Limb (tissue), 2 donors: ENCODE data around the gene PELI2.

Experiments used
- DNase-seq, 2 donors: peaks; one replicate each; pipeline ENCODE4 v3.0.0-alpha.2; 2016; ENCODE audit errors: extremely low spot score in 2 of 2

PELI2 gene

DNA sequence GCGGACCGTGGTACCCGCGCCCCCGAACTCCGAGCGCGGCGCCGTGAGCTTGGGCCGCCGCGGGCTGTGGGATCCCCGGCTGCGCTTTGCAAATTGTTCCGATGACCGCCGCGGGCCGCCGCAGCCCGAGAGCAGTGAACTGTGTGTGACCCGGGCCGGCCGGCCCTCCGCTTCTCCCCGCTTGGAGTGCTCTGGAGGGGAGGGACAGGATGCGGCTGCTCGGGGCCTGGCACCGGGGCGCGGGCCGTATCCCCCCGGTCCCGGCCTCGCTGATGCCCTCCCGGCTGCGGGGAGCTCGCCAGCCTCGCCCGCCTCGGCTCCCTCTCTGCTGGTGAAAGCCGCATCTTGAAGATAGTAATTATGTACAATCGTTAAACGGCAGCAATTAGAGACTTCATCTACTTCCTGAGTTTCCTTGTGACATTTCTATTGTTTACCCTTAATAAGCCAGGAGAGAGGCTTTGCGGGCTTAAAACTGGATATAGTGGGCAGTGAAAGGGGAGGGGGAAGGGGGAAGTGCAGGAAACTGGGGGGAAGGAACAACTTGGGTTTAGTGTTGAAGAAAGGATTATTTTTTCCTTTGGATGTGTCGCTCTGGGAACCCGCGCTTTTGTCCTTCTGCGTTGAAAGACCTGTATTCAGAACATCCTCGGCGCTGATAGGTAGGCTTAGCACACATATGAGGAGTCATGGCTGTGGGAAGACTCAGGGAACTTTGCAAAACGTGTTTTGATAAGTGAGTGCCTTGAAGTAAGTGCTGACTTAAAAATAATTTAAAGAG is 1.2 kb downstream of the PELI2 start:
- DNase-seq, result peak in 1 of 2 donors; percentile 74

- DNase-seq, result no peak
Observed at GRCh38 chr14:56120091-56120691, 2.0 kb downstream of the PELI2 start.

DNA sequence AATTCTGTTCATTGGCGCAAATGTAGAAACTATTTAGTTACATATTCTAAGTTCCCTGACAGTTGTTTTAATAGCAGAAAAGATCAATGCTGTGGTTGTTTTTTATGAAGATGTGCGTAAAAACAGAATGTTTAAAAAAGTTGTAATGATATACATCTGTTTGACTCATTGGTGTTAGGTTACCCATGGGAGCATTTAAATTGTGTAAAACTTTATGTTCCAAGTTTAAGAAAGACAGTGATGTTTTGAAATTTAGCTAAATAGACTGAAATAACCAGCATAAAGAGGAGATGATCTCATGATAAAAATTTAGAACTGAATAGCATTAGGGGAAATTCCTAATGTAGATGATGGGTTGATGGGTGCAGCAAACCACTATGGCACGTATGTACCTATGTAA is 3.6 kb downstream of the PELI2 start:
- DNase-seq, result no peak

DNA sequence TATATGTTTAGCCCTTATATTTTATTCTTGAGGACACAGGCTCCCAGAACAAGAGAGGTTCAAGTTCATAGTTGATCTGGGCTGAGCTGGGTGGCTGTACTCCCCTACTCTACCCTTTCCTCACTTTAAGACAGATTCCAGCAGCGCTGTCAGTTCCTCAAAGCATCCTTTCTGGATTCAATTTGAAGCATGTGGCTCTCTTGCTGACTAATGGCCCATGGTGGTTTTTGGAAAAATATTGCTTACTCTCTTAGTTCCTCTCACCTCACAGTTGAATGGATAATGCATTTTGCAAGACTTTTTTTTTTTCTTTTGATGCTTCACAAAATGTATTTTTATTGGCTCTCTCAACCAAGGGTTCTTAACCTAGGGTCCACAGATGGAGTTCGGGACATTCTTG is 4.1 kb downstream of the PELI2 start:
- DNase-seq, result no peak

- no peak for DNase-seq
Observed at GRCh38 chr14:56124327-56124726, 6.1 kb downstream of the PELI2 start.

GRCh38 chr14:56125772-56126636 is 7.8 kb downstream of the PELI2 start:
- no peak for DNase-seq

DNA sequence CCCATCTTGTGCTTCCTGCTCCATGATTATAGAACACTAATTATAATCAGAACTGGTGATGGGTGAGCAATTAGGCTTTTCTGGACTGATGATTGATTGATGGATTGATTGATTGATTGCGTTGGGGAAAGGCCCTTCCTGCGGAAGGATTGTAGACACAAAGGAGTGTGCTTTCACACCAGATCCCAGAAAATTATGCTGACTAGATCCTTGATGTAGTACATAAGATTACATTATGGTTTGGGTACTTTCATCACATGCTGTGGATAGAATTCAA is 8.4 kb downstream of the PELI2 start:
- no peak for DNase-seq

DNA sequence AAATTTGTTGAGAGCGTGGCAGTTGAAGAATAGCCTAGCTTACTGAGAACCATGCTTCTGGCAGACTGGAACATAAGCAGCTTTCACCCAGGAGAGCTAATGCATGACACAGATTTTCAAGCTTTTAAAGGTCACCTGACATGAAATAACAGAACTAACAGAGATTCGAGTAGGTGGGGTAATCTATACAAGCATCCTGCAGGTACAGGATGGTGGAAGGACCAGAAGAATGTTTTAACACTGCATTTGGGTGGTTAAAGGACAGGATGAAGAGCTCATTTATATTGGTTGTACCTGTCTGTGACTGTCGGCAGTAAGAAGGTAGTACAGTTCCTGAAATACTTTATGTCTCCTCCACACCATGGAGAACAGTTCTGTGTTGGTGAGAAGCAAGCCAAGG is 8.9 kb downstream of the PELI2 start:
- DNase-seq, result no peak

DNA sequence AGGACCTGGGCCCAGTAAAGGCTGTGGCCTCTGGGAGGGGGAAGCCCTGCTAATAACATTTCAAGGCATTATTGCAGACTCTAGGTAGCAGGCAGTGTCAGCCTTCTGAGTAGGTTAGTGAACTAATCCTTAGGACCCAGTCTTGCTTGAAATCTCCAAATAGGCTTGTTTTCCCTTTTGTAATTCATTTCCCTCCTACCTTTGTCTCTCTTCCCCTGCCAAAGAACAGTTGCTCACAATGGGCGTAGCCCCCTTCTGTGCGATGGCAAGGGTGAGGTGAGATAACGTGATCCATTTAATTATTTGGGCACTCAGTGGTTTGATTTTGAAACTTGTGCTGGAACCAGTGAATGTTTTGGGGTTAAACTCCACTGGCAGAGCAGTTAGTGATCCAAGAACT is 10.9 kb downstream of the PELI2 start:
- no peak for DNase-seq

DNA sequence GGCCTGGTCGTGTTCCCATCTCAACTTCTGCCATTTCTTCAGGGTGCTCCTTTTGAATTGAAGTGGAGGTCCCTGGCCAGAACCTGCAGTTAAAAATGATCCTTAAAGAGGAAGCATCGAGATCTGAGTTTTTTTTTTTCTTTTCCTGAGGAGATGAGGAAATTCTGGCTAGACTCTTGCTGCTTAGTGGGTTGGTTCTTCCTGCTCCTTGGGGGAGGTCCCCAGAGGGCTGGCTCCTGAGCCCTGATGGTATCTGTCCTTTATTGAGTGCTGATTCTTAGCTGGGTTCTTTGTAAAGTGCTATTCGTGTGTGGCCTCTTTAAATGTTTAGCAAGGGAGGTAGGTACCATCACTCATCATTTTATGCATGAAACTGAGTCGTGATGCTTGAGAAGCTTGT is 11.7 kb downstream of the PELI2 start:
- DNase-seq, result no peak

DNA sequence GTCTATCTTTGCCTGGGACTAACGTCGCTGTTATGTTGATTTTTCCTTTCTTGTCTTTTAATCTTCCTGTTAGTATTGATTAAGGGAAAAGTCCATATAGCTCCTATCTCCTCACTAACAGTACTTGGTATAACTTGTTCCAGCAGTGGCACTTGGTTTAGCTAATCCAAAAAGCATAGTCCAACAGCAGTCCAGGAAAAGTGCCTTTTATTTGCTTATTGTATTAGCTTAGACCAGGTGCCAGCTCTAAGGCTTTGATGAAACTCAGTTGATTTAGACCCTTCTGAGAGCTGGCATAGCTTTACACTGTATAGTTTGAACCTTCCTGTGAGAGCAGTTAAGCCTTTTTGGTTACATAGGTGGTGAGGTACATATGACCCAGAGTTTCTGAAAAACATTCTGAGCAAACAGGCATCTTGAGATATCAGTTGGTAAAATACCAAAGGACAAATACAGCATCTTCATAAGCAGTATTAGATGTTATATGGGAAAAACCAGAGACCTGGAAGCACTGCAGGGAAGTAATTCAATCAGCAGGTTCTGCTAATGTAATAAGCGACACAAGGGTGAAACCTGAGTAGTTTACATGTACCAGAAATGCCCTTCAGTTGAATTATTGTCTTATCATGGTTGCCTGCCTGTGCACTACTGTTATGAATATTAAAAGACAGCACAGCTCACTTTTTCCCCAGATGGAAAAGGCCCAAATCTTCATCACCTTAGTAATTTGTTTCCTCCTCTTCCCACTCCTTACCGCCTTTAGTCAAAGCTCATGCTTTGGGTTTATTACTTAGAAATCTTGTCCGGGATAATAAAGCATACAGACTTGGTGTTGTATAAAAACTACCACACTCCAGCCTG is 13.0 kb downstream of the PELI2 start:
- DNase-seq, result no peak

- DNase-seq, result no peak
Observed at GRCh38 chr14:56131865-56132833, 13.9 kb downstream of the PELI2 start.

- DNase-seq, result no peak
Observed at GRCh38 chr14:56133547-56133946, 15.3 kb downstream of the PELI2 start.

GRCh38 chr14:56135001-56135400 is 16.8 kb downstream of the PELI2 start:
- no peak for DNase-seq

- no peak for DNase-seq
Observed at GRCh38 chr14:56135668-56136067, 17.5 kb downstream of the PELI2 start.

GRCh38 chr14:56136571-56137452 is 18.6 kb downstream of the PELI2 start:
- no peak for DNase-seq

DNA sequence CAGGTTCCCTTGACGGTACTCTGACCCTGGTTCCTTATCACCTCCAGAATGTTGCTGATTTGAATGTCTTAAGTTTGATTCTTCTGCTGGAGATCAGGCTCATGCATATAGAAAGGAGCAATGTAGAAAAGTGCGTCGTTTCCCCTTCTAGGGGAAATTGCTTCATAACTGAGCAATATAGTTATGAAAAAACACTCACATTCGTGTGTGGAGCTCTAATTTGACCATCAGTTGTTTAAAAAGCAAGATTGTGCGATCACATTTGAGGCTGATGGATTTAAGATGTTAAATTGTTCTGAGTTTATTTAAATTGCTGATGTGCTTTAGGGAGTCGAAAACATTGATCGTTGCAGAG is 19.2 kb downstream of the PELI2 start:
- no peak for DNase-seq

DNA sequence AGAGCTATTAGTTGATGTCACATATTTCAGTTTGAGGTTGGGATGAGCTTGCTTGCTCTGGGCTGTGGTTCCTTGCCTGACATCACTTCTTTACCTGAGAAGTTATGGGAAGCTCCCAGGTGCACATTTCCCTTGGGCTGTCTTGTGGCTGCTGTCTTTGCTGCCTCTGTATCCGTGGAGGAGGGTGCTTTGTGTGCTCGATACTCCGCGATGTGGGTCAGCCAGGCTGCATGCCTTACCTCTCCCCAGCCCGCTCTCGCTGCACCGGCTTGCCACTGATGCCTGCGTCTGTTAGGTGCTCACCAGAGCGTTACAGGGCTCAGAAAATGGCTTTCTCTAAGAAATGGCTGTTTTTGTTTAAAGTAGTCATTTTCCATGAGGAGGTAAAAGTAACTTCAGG is 19.6 kb downstream of the PELI2 start:
- no peak for DNase-seq

- DNase-seq, result no peak
Observed at GRCh38 chr14:56138928-56139327, 20.7 kb downstream of the PELI2 start.

DNA sequence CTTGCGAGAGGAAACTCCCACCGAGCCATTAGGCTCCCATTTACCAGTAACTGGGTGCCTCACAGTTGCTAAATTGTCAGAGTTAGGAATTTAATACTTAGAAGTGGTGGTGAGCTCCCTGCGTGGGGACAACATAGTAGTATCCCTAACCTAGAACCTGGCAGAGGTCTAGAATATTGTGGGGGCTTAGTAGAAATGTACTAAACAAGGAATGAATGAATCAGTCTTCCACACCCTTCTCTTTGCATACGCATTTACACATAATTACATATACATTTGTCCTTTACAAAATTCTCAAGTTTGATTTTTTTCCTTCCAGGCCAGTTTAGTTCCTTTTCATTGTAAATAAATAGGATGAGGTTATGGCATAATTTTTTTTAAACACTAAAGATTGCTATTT is 24.1 kb downstream of the PELI2 start:
- DNase-seq, result no peak
